Measurements from ENCODE around the gene NCAPG2.

- no peak for TF ChIP-seq CTCF (conservative IDR thresholded peaks at IDR 0.05; ENCODE audit: low read depth in 2 of 2)
- no peak for TF ChIP-seq JUNB (IDR thresholded peaks at IDR 0.05; ENCODE audit: unreplicated experiment)
- no peak for TF ChIP-seq EZH2phosphoT487 (IDR thresholded peaks at IDR 0.05; ENCODE audit: unreplicated experiment)
- no peak for TF ChIP-seq POLR2AphosphoS5 (IDR thresholded peaks at IDR 0.05; ENCODE audit: low read depth)
- TF ChIP-seq REST (IDR thresholded peaks at IDR 0.05; ENCODE audit: unreplicated experiment) = no peak
- no peak for TF ChIP-seq CREB1 (CRISPR knock-in tag; IDR thresholded peaks at IDR 0.05; ENCODE audit: low read depth)
- TF ChIP-seq STAT1 (IDR thresholded peaks at IDR 0.05; ENCODE audit: unreplicated experiment) = no peak
- TF ChIP-seq EZH2 (IDR thresholded peaks at IDR 0.05; ENCODE audit: low read depth, unreplicated experiment) = no peak
- no peak for TF ChIP-seq ETS1 (IDR thresholded peaks at IDR 0.05)
- TF ChIP-seq ZNF114 (CRISPR knock-in tag; IDR thresholded peaks at IDR 0.05) = no peak
- TF ChIP-seq ZNF331 (CRISPR knock-in tag; IDR thresholded peaks at IDR 0.05; ENCODE audit: low read depth) = no peak
These were observed 12.2 kb upstream of the NCAPG2 start for GRCh38 chr7:158716802-158717201.

Data from GM23338 (cell line).